Body of pancreas (tissue), 4 donors: ENCODE data around the gene WASF3.

Source experiments
- CTCF ChIP-seq, 7 experiments: fragments of 450-650 bp in 4 of 7; fragments of 200-600 bp in 3 of 7; sonication (generic) in 3 of 7; IDR thresholded peaks; one replicate each; pipeline ENCODE4 v1.5.1; 2016 to 2019; ENCODE audit warnings: antibody characterized with exemption in 7 of 7
- POLR2A ChIP-seq, 3 donors: fragments of 450-650 bp; IDR thresholded peaks; one replicate each; pipeline ENCODE4 v1.6.1; 2016; ENCODE audit warnings: antibody characterized with exemption in 3 of 3, mild to moderate bottlenecking in 2 of 3

GRCh38 chr13:26513931-26514330 is 43.6 kb upstream of the WASF3 start:
- TF ChIP-seq CTCF (IDR thresholded peaks at IDR 0.05) (no peak), POLR2A (IDR thresholded peaks at IDR 0.05) (no peak)
